ENCODE results near the gene NPLOC4. TPM values are rescaled to one million over a fixed set of nuclear protein-coding genes. Genes with fewer than 3 reads are reported as not detected.
A peak's percentile ranks its signal among the peaks of the same experiment; 100 is the strongest.

The NPLOC4 gene
- total and polyA plus RNA-seq, 2 donors from 2014 or later: 41.5 to 86.4 TPM

- Histone ChIP-seq H3K4me3 (ENCODE audit: low read length in 3 of 3) (no peak overlapping the region), H3K9me3 (ENCODE audit: control insufficient read depth in 2 of 3, insufficient read depth in 1 of 3, low read length in 3 of 3) (no peaks in the 10 kb centered on the region), H3K9ac (ENCODE audit: low read length in 3 of 3) (no peak overlapping the region), H3K36me3 (ENCODE audit: control insufficient read depth in 2 of 3, insufficient read depth in 3 of 3, low read length in 3 of 3) (peaks cover 8 to 40% (median 26%) of the 10 kb centered on the region in 3 donors), H3K27me3 (ENCODE audit: control insufficient read depth, insufficient read depth, low read length) (no peaks in the 10 kb centered on the region), H3K4me1 (ENCODE audit: control insufficient read depth in 2 of 3, insufficient read depth in 2 of 3, low read depth in 1 of 3, low read length in 3 of 3) (no peaks in the 10 kb centered on the region), H3K27ac (ENCODE audit: low read depth in 2 of 2, low read length in 2 of 2) (no peak overlapping the region)
- no peak for TF ChIP-seq CTCF (IDR thresholded peaks at IDR 0.05; ENCODE audit: borderline replicate concordance, extremely low read depth, insufficient read depth)
- FAIRE-seq: no peak
- peak in 1 of 5 donors; percentile 45 for DNase-seq
- intact Hi-C loops (cut with DNase I): no loop called here
Observed at GRCh38 chr17:81582749-81583148, 54.2 kb downstream of the NPLOC4 start.

- Histone ChIP-seq H3K27ac (ENCODE audit: low read depth in 2 of 2, low read length in 2 of 2) (no peak overlapping the region), H3K9ac (ENCODE audit: low read length in 3 of 3) (no peak overlapping the region), H3K4me3 (ENCODE audit: low read length in 3 of 3) (no peak overlapping the region), H3K36me3 (ENCODE audit: control insufficient read depth in 2 of 3, insufficient read depth in 3 of 3, low read length in 3 of 3) (peaks cover 8 to 39% (median 26%) of the 10 kb centered on the region in 3 donors), H3K9me3 (ENCODE audit: control insufficient read depth in 2 of 3, insufficient read depth in 1 of 3, low read length in 3 of 3) (no peaks in the 10 kb centered on the region), H3K4me1 (ENCODE audit: control insufficient read depth in 2 of 3, insufficient read depth in 2 of 3, low read depth in 1 of 3, low read length in 3 of 3) (no peaks in the 10 kb centered on the region), H3K27me3 (ENCODE audit: control insufficient read depth, insufficient read depth, low read length) (no peaks in the 10 kb centered on the region)
- intact Hi-C loops (cut with DNase I): no loop called here
- no peak for TF ChIP-seq CTCF (IDR thresholded peaks at IDR 0.05; ENCODE audit: borderline replicate concordance, extremely low read depth, insufficient read depth)
- FAIRE-seq (no peak), DNase-seq (peak in 1 of 5 donors; percentile 1)
Observed at GRCh38 chr17:81582341-81582740, 54.6 kb downstream of the NPLOC4 start.

- Histone ChIP-seq H3K4me1 (ENCODE audit: control insufficient read depth in 2 of 3, insufficient read depth in 2 of 3, low read depth in 1 of 3, low read length in 3 of 3) (peaks cover 0 to 2% (median 0%) of the 10 kb centered on the region in 3 donors), H3K27ac (ENCODE audit: low read depth in 2 of 2, low read length in 2 of 2) (no peak overlapping the region), H3K27me3 (ENCODE audit: control insufficient read depth, insufficient read depth, low read length) (no peaks in the 10 kb centered on the region), H3K9me3 (ENCODE audit: control insufficient read depth in 2 of 3, insufficient read depth in 1 of 3, low read length in 3 of 3) (no peaks in the 10 kb centered on the region), H3K36me3 (ENCODE audit: control insufficient read depth in 2 of 3, insufficient read depth in 3 of 3, low read length in 3 of 3) (peaks cover 5 to 37% (median 25%) of the 10 kb centered on the region in 3 donors), H3K9ac (ENCODE audit: low read length in 3 of 3) (no peak overlapping the region), H3K4me3 (ENCODE audit: low read length in 3 of 3) (no peak overlapping the region)
- DNase-seq (no peak), FAIRE-seq (no peak)
- intact Hi-C loops (cut with DNase I): no loop called here
- TF ChIP-seq CTCF (IDR thresholded peaks at IDR 0.05; ENCODE audit: borderline replicate concordance, extremely low read depth, insufficient read depth): no peak
Observed at GRCh38 chr17:81581758-81582157, 55.2 kb downstream of the NPLOC4 start.

GRCh38 chr17:81580481-81580880 is 56.4 kb downstream of the NPLOC4 start:
- H3K4me1 ChIP-seq (ENCODE audit: control insufficient read depth in 2 of 3, insufficient read depth in 2 of 3, low read depth in 1 of 3, low read length in 3 of 3): peaks cover 0 to 4% (median 0%) of the 10 kb centered on the region in 3 donors
- no peak overlapping the region for H3K4me3 ChIP-seq (ENCODE audit: low read length in 3 of 3)
- peak in 1 of 5 donors; percentile 40 for DNase-seq
- H3K27me3 ChIP-seq (ENCODE audit: control insufficient read depth, insufficient read depth, low read length): no peaks in the 10 kb centered on the region
- TF ChIP-seq CTCF (IDR thresholded peaks at IDR 0.05; ENCODE audit: borderline replicate concordance, extremely low read depth, insufficient read depth): no peak
- FAIRE-seq: no peak
- H3K36me3 ChIP-seq (ENCODE audit: control insufficient read depth in 2 of 3, insufficient read depth in 3 of 3, low read length in 3 of 3): peaks cover 3 to 33% (median 25%) of the 10 kb centered on the region in 3 donors
- no peak overlapping the region for H3K9ac ChIP-seq (ENCODE audit: low read length in 3 of 3)
- no peaks in the 10 kb centered on the region for H3K9me3 ChIP-seq (ENCODE audit: control insufficient read depth in 2 of 3, insufficient read depth in 1 of 3, low read length in 3 of 3)
- H3K27ac ChIP-seq (ENCODE audit: low read depth in 2 of 2, low read length in 2 of 2): no peak overlapping the region
- intact Hi-C loops (cut with DNase I): no loop called here
